ENCODE results near the gene NPIPB13.
"Not testable (repeated sequence)": the region's sequence is repeated elsewhere in the genome, so short reads cannot be mapped to it uniquely, and the experiment has no call there.

Gene NPIPB13

DNA sequence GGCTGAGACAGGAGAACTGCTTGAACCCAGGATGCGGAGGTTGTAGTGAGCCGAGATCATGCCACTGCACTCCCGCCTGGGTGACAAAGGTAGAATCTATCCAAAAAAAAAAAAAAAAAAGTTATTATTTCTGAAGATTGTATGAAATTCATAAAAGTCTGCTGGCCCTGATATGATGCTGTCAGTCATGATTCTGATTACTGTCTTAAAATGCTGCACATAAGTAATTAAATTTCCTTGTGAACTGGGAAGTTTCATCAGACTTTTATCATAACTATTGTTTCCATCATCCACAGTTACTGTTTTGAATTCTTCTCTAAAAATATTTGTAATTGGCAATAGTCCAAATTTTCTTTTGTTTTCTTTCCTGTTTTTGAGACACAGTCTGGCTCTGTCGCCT lies at the start of gene NPIPB13:
Gene NPIPB13, minus strand, starts transcription at position 101 of the 400 bp plus-strand sequence. CDS start 2,906 bp downstream, outside the sequence.
- not testable (repeated sequence) for DNase-seq

DNA sequence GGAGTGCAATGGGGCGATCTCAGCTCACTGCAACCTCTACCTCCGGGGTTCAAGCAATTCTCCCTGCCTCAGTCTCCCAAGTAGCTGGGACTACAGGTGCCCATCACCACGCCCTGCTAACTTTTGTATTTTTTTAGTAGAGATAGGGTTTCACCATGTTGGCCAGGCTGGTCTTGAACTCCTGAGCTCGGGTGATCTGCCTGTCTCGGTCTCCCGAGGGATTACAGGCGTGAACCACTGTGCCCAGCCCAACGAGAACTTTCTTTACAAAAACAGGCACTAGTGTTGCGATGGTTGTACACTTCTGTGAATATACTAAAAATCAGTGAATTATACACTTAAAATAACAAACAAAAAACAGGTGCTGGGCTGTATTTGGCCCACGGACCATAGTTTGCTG lies 34.1 kb upstream of the NPIPB13 start:
- not testable (repeated sequence) for DNase-seq

DNA sequence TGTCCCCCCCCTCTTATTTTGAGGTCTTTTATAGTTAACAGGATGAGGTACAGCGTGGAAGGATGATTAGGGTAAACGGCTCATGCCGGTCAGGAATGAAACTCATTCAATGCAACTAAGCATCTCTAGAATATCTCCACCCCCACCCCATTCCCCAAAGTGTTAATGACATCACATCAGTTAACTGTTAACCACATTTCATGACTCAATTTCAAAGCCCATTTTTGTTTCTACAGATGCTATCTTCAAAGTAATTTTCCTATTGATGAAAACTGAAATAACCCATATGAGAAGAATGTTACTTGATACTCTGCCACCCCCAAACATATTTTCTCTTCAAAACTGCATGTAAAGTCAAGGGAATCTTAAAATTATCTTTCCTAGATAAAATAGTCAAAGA lies 30.2 kb upstream of the NPIPB13 start:
- DNase-seq = not testable (repeated sequence)

DNA sequence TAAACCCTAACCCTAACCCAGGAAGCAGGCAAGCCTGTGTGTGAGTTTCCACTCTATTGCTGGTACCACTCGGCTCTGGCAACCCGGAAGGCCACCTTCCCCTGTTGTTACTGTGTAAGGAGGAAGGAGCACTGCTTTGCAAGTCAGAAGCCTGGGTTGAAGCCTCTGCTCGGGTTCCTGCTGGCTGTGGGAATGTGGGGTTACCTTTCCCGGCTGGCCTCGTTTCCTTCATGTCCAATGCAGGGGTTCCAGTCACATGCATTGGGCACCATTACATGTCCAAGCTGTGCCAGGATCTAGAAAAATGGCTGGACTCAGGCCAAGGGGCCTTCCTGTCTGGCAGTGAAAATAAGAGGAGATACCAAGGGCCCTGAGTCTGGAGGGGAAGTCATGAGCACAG lies 31.2 kb downstream of the NPIPB13 start:
- peak; percentile 17 for DNase-seq

DNA sequence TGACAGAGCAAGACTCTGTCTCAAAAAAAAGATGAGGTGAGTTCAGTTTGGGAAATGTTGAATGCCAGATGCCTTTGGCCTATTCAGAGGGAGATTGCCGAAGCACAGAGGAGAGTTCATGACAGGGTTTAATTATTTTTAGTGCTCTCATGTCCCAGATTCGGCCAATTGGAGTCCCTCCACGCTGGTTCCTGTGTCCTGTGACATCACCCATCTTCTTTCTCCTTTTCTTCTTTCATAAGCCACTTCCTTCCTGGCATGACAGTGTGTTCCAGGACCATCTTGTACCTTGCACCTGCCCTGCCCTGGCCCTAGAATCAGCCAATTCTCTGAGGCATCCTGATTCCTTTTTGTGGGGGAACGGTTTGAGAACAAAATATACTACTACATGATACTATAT lies 36.9 kb downstream of the NPIPB13 start:
- not testable (repeated sequence) for DNase-seq

DNA sequence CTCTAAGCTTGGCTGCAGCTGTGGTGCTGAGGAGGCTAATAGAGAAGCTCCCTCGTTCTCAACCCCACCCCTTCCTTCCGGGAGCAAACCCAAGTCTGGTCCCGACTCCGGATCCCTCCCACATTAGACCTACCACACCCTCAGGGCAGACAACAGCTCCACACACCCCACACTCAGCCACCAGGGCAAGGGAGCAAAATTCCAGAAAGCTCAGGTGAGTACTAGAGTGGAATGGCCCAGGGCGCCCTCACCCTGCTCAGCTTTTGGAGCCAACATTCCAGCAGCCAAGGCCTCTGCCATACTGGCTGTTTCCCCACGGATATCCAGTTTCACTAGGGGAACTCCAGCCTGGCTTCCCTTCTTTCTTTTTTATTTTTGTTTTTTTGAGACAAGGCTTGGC lies 39.2 kb downstream of the NPIPB13 start:
- not testable (repeated sequence) for DNase-seq

DNA sequence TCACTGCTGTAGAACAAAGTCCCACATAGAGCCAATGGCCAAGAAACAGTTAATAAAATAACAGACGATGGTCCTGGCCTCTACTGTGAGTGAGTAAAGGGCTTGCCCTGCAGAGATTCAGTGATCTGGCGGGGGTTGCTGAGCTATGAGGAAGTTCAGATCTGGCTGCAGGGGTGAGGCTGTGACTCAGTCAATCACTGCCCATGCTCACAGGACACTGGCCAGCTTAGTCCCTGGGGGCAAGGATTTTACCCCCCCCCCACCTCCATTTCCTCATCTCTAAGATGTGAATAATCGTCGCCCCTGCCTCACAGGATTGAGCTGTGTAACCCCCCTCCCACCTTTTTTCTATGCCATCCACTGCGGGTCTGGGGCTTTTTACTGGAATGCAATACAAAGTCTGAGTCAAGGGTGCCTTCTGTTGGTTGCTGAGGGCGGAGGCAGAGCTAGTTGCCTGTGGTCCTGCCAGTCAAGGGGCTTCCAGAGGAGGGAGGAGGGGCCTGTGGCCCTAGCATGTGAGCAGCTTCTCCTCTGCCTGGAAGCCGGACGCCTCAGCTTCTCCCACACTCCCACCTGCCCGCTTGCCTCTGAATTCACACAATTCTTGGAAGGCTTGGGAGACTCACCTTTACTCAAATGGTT lies 41.1 kb downstream of the NPIPB13 start:
- peak; percentile 22 for DNase-seq

DNA sequence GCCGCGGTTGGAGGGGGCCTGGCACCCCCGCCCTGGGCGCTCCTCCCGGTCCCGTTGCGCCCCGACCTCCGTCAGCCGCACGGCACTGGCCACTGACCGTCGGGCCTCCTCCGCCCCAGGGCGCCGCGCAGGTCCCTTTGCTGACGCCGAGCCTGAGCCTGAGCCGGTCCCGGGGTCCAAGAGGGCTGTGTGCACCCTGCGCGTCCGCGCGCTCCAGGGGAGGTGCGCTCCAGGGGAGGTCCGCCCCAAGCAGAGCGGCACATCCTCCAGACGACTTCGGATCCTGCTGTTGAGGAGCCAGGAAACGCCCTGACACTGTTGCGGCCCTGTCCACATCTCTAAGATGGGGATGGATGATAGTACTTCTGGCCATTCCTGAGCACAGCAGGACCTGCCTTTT lies 42.0 kb downstream of the NPIPB13 start:
- DNase-seq = not testable (repeated sequence)

DNA sequence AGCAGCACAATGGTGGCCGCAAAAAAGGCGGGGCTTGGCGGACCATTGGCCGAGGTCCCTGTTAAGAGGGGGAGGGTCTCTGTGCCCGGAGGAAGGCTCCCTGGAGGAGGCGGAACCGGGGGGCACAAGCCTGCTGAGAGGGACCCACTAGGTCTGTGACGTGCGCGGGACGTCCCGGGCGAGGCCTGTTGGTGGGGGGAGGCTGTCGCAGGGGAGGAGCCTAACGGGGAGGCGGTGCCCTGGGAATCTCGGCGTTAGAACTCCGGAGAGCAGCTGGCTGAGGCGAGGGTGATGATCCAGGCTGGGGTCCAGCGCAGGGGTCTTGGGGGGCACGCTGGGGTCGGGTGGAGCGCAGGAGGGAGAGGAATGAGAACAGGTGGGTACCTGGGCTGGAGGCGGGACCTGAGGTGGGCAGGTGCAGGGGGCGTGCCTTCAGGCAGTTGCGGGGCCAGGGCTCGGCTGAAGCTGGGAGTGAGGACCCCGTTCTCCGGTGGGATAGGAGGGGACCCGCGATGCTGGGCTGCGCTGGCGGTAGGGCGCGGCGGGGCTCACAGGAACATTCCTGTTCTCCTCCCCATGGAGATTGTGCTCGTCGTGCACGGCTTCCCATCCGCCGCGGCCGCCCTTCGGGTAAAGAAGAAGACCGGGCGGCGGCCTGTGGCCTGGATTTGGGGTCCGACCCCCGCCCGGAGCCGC lies 42.6 kb downstream of the NPIPB13 start:
- peak; percentile 27 for DNase-seq

DNA sequence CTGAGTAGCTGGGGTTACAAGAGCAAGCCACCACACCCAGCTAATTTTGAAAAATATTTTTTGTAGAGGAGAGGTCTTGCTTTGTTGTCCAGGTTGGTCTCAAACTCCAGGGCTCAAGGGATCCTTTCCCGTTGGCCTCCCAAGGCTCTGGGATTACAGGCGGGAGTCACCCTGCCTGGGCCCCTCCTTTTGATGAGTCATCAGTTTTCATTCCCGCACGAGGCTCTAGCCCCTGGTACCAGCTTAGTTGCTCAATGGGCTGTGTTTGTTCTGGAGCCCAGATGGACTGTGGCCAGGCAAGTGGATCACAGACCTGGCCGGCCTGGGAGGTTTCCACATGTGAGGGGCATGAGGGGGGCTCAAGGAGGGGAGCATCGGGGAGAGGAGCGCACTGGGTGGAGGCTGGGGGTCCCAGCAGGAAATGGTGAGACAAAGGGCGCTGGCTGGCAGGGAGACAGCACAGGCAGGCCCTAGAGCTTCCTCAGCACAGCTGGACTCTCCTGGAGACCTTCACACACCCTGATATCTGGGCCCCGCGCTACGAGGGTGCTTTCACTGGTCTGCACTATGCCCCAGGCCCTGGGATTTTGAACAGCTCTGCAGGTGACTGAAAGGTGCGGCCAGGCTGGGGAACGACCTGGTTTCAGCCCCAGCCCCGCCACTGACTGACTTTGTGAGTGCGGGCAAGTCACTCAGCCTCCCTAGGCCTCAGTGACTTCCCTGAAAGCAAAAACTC lies 48.5 kb downstream of the NPIPB13 start:
- DNase-seq = not testable (repeated sequence)

DNA sequence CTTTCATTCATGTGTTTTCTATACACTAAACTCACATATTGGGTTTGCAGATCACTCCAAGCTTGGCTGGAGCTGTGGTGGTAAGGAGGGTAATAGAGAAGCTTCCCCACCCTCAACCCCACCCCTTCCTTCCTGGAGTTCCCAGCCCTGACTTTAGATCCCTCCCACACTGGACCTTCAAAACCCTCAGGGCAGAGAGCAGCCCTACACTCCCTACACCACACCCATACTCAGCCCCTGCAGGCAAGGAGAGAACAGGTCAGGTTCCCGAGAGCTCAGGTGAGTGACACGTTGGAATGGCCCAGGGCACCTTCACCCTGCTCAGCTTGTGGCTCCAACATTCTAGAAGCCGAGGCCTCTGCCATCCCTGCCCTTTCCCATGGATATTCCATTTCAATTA lies 49.2 kb downstream of the NPIPB13 start, which contains the start of gene SULT1A3:
Gene SULT1A3, plus strand, starts transcription at position 207 of the 400 bp plus-strand sequence. CDS start 1,474 bp downstream, outside the sequence.
- not testable (repeated sequence) for DNase-seq
